KMS-11 (cell line): Measurements from ENCODE around the gene GLCCI1.

Experiments used
- H2AFZ ChIP-seq: fragments of 200-600 bp; sonication (generic); 2 replicates; pipeline ENCODE4 v1.6.1; 2016; ENCODE audit warnings: antibody characterized with exemption, mixed run types, low read depth
- H3K27ac ChIP-seq: fragments of 200-600 bp; sonication (generic); 2 replicates; pipeline ENCODE4 v1.6.1; 2016; ENCODE audit warnings: mild to moderate bottlenecking, mixed run types
- H3K27me3 ChIP-seq: fragments of 200-600 bp; sonication (generic); 2 replicates; pipeline ENCODE4 v1.6.1; 2017; ENCODE audit warnings: mild to moderate bottlenecking, low read depth, mixed run types, moderate library complexity; ENCODE audit not compliant: insufficient read depth
- H3K36me3 ChIP-seq: fragments of 200-600 bp; sonication (generic); 2 replicates; pipeline ENCODE4 v1.6.1; 2017; ENCODE audit warnings: mild to moderate bottlenecking, mixed run types; ENCODE audit not compliant: insufficient read depth
- H3K4me1 ChIP-seq: fragments of 200-600 bp; sonication (generic); 2 replicates; pipeline ENCODE4 v1.6.1; 2016; ENCODE audit warnings: mild to moderate bottlenecking, low read depth, mixed run types; ENCODE audit not compliant: poor library complexity, severe bottlenecking
- H3K4me2 ChIP-seq: fragments of 200-600 bp; sonication (generic); 2 replicates; pipeline ENCODE4 v1.7.0; 2016; ENCODE audit warnings: mild to moderate bottlenecking, mixed run types
- H3K4me3 ChIP-seq: fragments of 200-600 bp; sonication (generic); IDR thresholded peaks from 2 replicates; pipeline ENCODE4 v1.6.1; 2017; ENCODE audit warnings: low read depth, low read length, mixed read lengths; ENCODE audit not compliant: insufficient read depth
- H3K79me2 ChIP-seq: fragments of 200-600 bp; sonication (generic); 2 replicates; pipeline ENCODE4 v1.6.1; 2016; ENCODE audit warnings: low read depth, mixed run types; ENCODE audit not compliant: insufficient read depth
- H3K9ac ChIP-seq: fragments of 200-600 bp; sonication (generic); 2 replicates; pipeline ENCODE4 v1.6.1; 2016; ENCODE audit warnings: mild to moderate bottlenecking, mixed run types
- H4K20me1 ChIP-seq: fragments of 200-600 bp; sonication (generic); 2 replicates; pipeline ENCODE4 v1.6.1; 2016; ENCODE audit warnings: mild to moderate bottlenecking, mixed run types; ENCODE audit not compliant: insufficient read depth
- CTCF ChIP-seq: fragments of 200-600 bp; sonication (generic); conservative IDR thresholded peaks from 2 replicates; pipeline ENCODE4 v1.6.1; 2017; ENCODE audit warnings: low read depth, mild to moderate bottlenecking, antibody characterized with exemption, low read length, moderate library complexity, mixed read lengths

Gene GLCCI1

GRCh38 chr7:8015100-8015745, 46.6 kb downstream of the GLCCI1 start:
- Histone ChIP-seq H3K27me3 (no peaks in the 10 kb centered on the region), H3K36me3 (no peaks in the 10 kb centered on the region), H3K4me2 (no peak overlapping the region), H3K79me2 (peaks cover 18% of the 10 kb centered on the region; the same call in 1 of the 2 replicates), H4K20me1 (no peaks in the 10 kb centered on the region; the same call in 1 of the 2 replicates), H3K9ac (no peak overlapping the region), H2AFZ (no peak overlapping the region), H3K27ac (no peak overlapping the region), H3K4me3 (no peak overlapping the region), H3K4me1 (peaks cover 11% of the 10 kb centered on the region)
- no peak for TF ChIP-seq CTCF

GRCh38 chr7:8015746-8016120, 47.1 kb downstream of the GLCCI1 start:
- no peak overlapping the region for H3K4me2 ChIP-seq
- H3K79me2 ChIP-seq, result peaks cover 15% of the 10 kb centered on the region; the same call in 1 of the 2 replicates
- H3K4me3 ChIP-seq, result no peak overlapping the region
- H3K9ac ChIP-seq, result no peak overlapping the region
- no peak overlapping the region for H2AFZ ChIP-seq
- H3K36me3 ChIP-seq, result no peaks in the 10 kb centered on the region
- no peak for TF ChIP-seq CTCF
- H3K27me3 ChIP-seq, result no peaks in the 10 kb centered on the region
- no peaks in the 10 kb centered on the region; the same call in 1 of the 2 replicates for H4K20me1 ChIP-seq
- peaks cover 11% of the 10 kb centered on the region for H3K4me1 ChIP-seq
- no peak overlapping the region for H3K27ac ChIP-seq

- H3K4me2 ChIP-seq, result no peak overlapping the region
- no peaks in the 10 kb centered on the region for H3K27me3 ChIP-seq
- H3K4me1 ChIP-seq, result peaks cover 11% of the 10 kb centered on the region
- H3K79me2 ChIP-seq, result peaks cover 15% of the 10 kb centered on the region; the same call in 1 of the 2 replicates
- H3K27ac ChIP-seq, result no peak overlapping the region
- no peak for TF ChIP-seq CTCF
- no peaks in the 10 kb centered on the region; the same call in 1 of the 2 replicates for H3K36me3 ChIP-seq
- H2AFZ ChIP-seq, result no peak overlapping the region
- no peak overlapping the region for H3K4me3 ChIP-seq
- H4K20me1 ChIP-seq, result no peaks in the 10 kb centered on the region; the same call in 1 of the 2 replicates
- H3K9ac ChIP-seq, result no peak overlapping the region
These were observed 48.8 kb downstream of the GLCCI1 start for GRCh38 chr7:8017423-8017822.

- Histone ChIP-seq H3K79me2 (peaks cover 15% of the 10 kb centered on the region; the same call in 1 of the 2 replicates), H3K4me3 (no peak overlapping the region), H3K4me2 (no peak overlapping the region), H3K27me3 (no peaks in the 10 kb centered on the region), H3K9ac (no peak overlapping the region), H3K36me3 (peaks cover 4% of the 10 kb centered on the region; the same call in 1 of the 2 replicates), H2AFZ (no peak overlapping the region), H4K20me1 (no peaks in the 10 kb centered on the region; the same call in 1 of the 2 replicates), H3K4me1 (peaks cover 11% of the 10 kb centered on the region), H3K27ac (no peak overlapping the region)
- no peak for TF ChIP-seq CTCF
These were observed 50.4 kb downstream of the GLCCI1 start for GRCh38 chr7:8018961-8019360.
